ENCODE measurements around the gene SH3PXD2B. TPM values are rescaled to one million over a fixed set of nuclear protein-coding genes. Genes with fewer than 3 reads are reported as not detected.

The SH3PXD2B gene
- total and polyA plus RNA-seq, 10 of the 15 experiments (the other 5 are each of a cell fraction or from before 2014, with no cell fraction given), result 0.05 to 1.6 (median 0.57) TPM

- TF ChIP-seq ASH2L (IDR thresholded peaks at IDR 0.05; ENCODE audit: borderline replicate concordance, low read depth) (no peak), BACH1 (IDR thresholded peaks at IDR 0.05; ENCODE audit: borderline replicate concordance) (no peak), KLF5 (IDR thresholded peaks at IDR 0.05; ENCODE audit: partially characterized antibody) (no peak), CEBPB (IDR thresholded peaks at IDR 0.05; ENCODE audit: borderline replicate concordance in 1 of 2, low read depth in 2 of 2, low read length in 2 of 2) (no peak), IRF3 (IDR thresholded peaks at IDR 0.05) (no peak)
Measured at GRCh38 chr5:172474293-172474692, 20.0 kb upstream of the SH3PXD2B start (continued).

- no TSS peak for BruUV-seq (replicated peaks)
- Histone ChIP-seq H3K9me3 (replicated peaks; ENCODE audit: control insufficient read depth, insufficient read depth, low read length) (no peaks in the 10 kb centered on the region), H2AFZ (ENCODE audit: control insufficient read depth, low read depth, low read length) (no peak overlapping the region), H3K79me2 (ENCODE audit: control insufficient read depth, insufficient read depth, low read length) (no peaks in the 10 kb centered on the region), H3K27me3 (replicated peaks in 1 of 2; ENCODE audit: control insufficient read depth in 2 of 2, insufficient read depth in 2 of 2, low read length in 1 of 2) (peaks cover 0 to 4% of the 10 kb centered on the region in 2 experiments; a peak in 3 of 4 replicates), H3K4me3 (no peak overlapping the region), H4K20me1 (ENCODE audit: control insufficient read depth, insufficient read depth) (no peaks in the 10 kb centered on the region), H3K4me1 (ENCODE audit: control insufficient read depth, insufficient read depth, low read length) (no peaks in the 10 kb centered on the region), H3K4me2 (ENCODE audit: control insufficient read depth, insufficient read depth) (no peak overlapping the region), H3K27ac (ENCODE audit: control insufficient read depth, insufficient read depth) (no peak overlapping the region), H3K9ac (ENCODE audit: control insufficient read depth, insufficient read depth, low read length) (no peak overlapping the region), H3K36me3 (ENCODE audit: control insufficient read depth in 2 of 2, insufficient read depth in 2 of 2, low read length in 1 of 2) (no peaks in the 10 kb centered on the region)
- ChIA-PET POLR2A (no interaction called here), CTCF (interaction anchor here (1.2 to 1.6 kb wide), 2 partner anchors 13 to 458 kb away, joined by 3 to 7 read pairs; no protein-coding TSS in a partner anchor), SMC1A (ENCODE audit: uncharacterized antibody, unreplicated experiment) (no interaction called here), RAD21 (ENCODE audit: unreplicated experiment) (no interaction called here)
- in situ Hi-C loops (cut with MboI) (loop anchor here (10.0 kb wide), 1 partner anchor 451 kb away; no protein-coding TSS in a partner anchor), intact Hi-C loops (cut with micrococcal nuclease; ENCODE audit: unreplicated experiment) (no loop called here)
- WGBS (ENCODE audit: insufficient coverage, insufficient replicate concordance, low lambda C conversion rate, missing lambda C conversion rate), result 54% methylated on average over 5 of the region's 5 CpGs
- FAIRE-seq (no peak), DNase-seq (ENCODE audit: low read depth, low spot score) (no peak), ATAC-seq (no peak)
- TF ChIP-seq HSF1 (IDR thresholded peaks at IDR 0.05; ENCODE audit: low read depth, low read length) (no peak), LARP7 (IDR thresholded peaks at IDR 0.05) (no peak), NFXL1 (IDR thresholded peaks at IDR 0.05; ENCODE audit: borderline replicate concordance) (no peak), EGR1 (IDR thresholded peaks at IDR 0.05; ENCODE audit: borderline replicate concordance in 1 of 2, low read depth in 2 of 2, low read length in 2 of 2) (no peak), GABPA (IDR thresholded peaks at IDR 0.05; ENCODE audit: low read depth) (no peak), ZZZ3 (IDR thresholded peaks at IDR 0.05; ENCODE audit: control insufficient read depth, insufficient read length, low read depth) (no peak)
Measured at GRCh38 chr5:172473427-172473826, 19.1 kb upstream of the SH3PXD2B start.

Measured in GM12878 (cell line).